Liver (tissue), 3 donors: ENCODE results near the gene SBK3.
"Not testable (repeated sequence)": the region's sequence is repeated elsewhere in the genome, so short reads cannot be mapped to it uniquely, and the experiment has no call there.

Experiments used
- EGR1 ChIP-seq, 2 donors: IDR thresholded peaks; 2 replicates each; pipeline ENCODE4 v1.6.1; 2016 to 2018; ENCODE audit warnings: antibody characterized with exemption in 2 of 2, low read depth in 2 of 2
- HNF4G ChIP-seq: IDR thresholded peaks from 2 replicates; pipeline ENCODE4 v1.6.1; 2016; ENCODE audit warnings: antibody characterized with exemption
- YY1 ChIP-seq: IDR thresholded peaks from 2 replicates; pipeline ENCODE4 v1.6.1; 2016; ENCODE audit warnings: antibody characterized with exemption, mild to moderate bottlenecking
- TF ChIP-seq, protein P1 (sequence below): fragments of 150-350 bp; IDR thresholded peaks from 2 replicates; pipeline ENCODE4 v1.5.1; 2017; ENCODE audit warnings: improper control_type of control experiment, low read depth, low read length; ENCODE audit not compliant: missing input control
- TF ChIP-seq, protein P2 (sequence below): IDR thresholded peaks from 2 replicates; pipeline ENCODE4 v1.6.1; 2016; ENCODE audit warnings: antibody characterized with exemption
- donor health status: healthy.
- donor health status: healthy.

- not testable (repeated sequence) for TF ChIP-seq YY1; HNF4G; EGR1 (IDR thresholded peaks at IDR 0.05; ENCODE audit: low read depth in 2 of 2)
- TF ChIP-seq, protein P1, sequence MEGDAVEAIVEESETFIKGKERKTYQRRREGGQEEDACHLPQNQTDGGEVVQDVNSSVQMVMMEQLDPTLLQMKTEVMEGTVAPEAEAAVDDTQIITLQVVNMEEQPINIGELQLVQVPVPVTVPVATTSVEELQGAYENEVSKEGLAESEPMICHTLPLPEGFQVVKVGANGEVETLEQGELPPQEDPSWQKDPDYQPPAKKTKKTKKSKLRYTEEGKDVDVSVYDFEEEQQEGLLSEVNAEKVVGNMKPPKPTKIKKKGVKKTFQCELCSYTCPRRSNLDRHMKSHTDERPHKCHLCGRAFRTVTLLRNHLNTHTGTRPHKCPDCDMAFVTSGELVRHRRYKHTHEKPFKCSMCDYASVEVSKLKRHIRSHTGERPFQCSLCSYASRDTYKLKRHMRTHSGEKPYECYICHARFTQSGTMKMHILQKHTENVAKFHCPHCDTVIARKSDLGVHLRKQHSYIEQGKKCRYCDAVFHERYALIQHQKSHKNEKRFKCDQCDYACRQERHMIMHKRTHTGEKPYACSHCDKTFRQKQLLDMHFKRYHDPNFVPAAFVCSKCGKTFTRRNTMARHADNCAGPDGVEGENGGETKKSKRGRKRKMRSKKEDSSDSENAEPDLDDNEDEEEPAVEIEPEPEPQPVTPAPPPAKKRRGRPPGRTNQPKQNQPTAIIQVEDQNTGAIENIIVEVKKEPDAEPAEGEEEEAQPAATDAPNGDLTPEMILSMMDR: not testable (repeated sequence)
- TF ChIP-seq, protein P2, sequence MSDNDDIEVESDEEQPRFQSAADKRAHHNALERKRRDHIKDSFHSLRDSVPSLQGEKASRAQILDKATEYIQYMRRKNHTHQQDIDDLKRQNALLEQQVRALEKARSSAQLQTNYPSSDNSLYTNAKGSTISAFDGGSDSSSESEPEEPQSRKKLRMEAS: not testable (repeated sequence)
These were observed 48.5 kb downstream of the SBK3 start for GRCh38 chr19:55496820-55497219.
